HUES64 (cell line): ENCODE measurements around the gene ELMO1.
A peak's percentile ranks its signal among the peaks of the same experiment; 100 is the strongest.

Experiments used
- H3K27ac ChIP-seq: 2 replicates; pipeline ENCODE4 v1.7.0; 2013; ENCODE audit warnings: low read depth, low read length, inconsistent platforms
- H3K27me3 ChIP-seq: 2 replicates; pipeline ENCODE4 v1.6.1; 2013; ENCODE audit warnings: mild to moderate bottlenecking, low read length; ENCODE audit not compliant: insufficient read depth
- H3K36me3 ChIP-seq: 2 replicates; pipeline ENCODE4 v1.6.1; 2013; ENCODE audit warnings: mild to moderate bottlenecking, low read length; ENCODE audit not compliant: insufficient read depth
- H3K4me1 ChIP-seq: 2 replicates; pipeline ENCODE4 v1.6.1; 2013; ENCODE audit warnings: mild to moderate bottlenecking, low read length, moderate library complexity; ENCODE audit not compliant: insufficient read depth
- H3K4me3 ChIP-seq: 2 replicates; pipeline ENCODE4 v1.5.1; 2013; ENCODE audit warnings: mild to moderate bottlenecking, low read length, moderate library complexity
- H3K9ac ChIP-seq: 2 replicates; pipeline ENCODE4 v1.6.1; 2013; ENCODE audit warnings: mild to moderate bottlenecking, low read depth, low read length
- H3K9me3 ChIP-seq: 2 replicates; pipeline ENCODE4 v1.6.1; 2013; ENCODE audit warnings: low read depth, low read length; ENCODE audit not compliant: insufficient read depth
- WGBS: fragments of 150-250, 120-280 bp; methylation state at CpG from one replicate; pipeline ENCODE4 v1.1.7; 2013; ENCODE audit warnings: missing lambda C conversion rate; 5-methylcytosine and 5-hydroxymethylcytosine counted together

The ELMO1 gene

GRCh38 chr7:37069336-37069735, 379.3 kb downstream of the ELMO1 start:
- Histone ChIP-seq H3K4me3 (no peak overlapping the region), H3K9me3 (no peaks in the 10 kb centered on the region), H3K27me3 (no peaks in the 10 kb centered on the region), H3K9ac (no peak overlapping the region), H3K4me1 (no peaks in the 10 kb centered on the region), H3K27ac (no peak overlapping the region), H3K36me3 (no peaks in the 10 kb centered on the region)
- WGBS, result 100% methylated on average over 2 of the region's 2 CpGs

GRCh38 chr7:37068902-37069301, 379.8 kb downstream of the ELMO1 start:
- no peak overlapping the region for H3K9ac ChIP-seq
- H3K27me3 ChIP-seq, result no peaks in the 10 kb centered on the region
- 68% methylated on average over 1 of the region's 1 CpG for WGBS
- no peak overlapping the region for H3K4me3 ChIP-seq
- H3K4me1 ChIP-seq, result no peaks in the 10 kb centered on the region
- no peaks in the 10 kb centered on the region for H3K36me3 ChIP-seq
- no peak overlapping the region for H3K27ac ChIP-seq
- no peaks in the 10 kb centered on the region for H3K9me3 ChIP-seq

- no peak overlapping the region for H3K27ac ChIP-seq
- no peaks in the 10 kb centered on the region for H3K27me3 ChIP-seq
- no peaks in the 10 kb centered on the region for H3K4me1 ChIP-seq
- H3K9ac ChIP-seq, result no peak overlapping the region
- H3K9me3 ChIP-seq, result no peaks in the 10 kb centered on the region
- 94% methylated on average over 3 of the region's 4 CpGs for WGBS
- H3K4me3 ChIP-seq, result no peak overlapping the region
- no peaks in the 10 kb centered on the region for H3K36me3 ChIP-seq
These were observed 380.6 kb downstream of the ELMO1 start for GRCh38 chr7:37068038-37068437.

- Histone ChIP-seq H3K27me3 (no peaks in the 10 kb centered on the region), H3K27ac (no peak overlapping the region), H3K36me3 (no peaks in the 10 kb centered on the region), H3K4me1 (no peaks in the 10 kb centered on the region), H3K9ac (no peak overlapping the region), H3K4me3 (no peak overlapping the region), H3K9me3 (no peaks in the 10 kb centered on the region)
- 98% methylated on average over 5 of the region's 5 CpGs for whole genome bisulfite sequencing
These were observed 382.8 kb downstream of the ELMO1 start for GRCh38 chr7:37065779-37066271.

GRCh38 chr7:37062560-37062859, 386.2 kb downstream of the ELMO1 start:
- no peaks in the 10 kb centered on the region for H3K27me3 ChIP-seq
- no peak overlapping the region for H3K9ac ChIP-seq
- H3K9me3 ChIP-seq, result no peaks in the 10 kb centered on the region
- no peak overlapping the region for H3K4me3 ChIP-seq
- WGBS, result 96% methylated on average over 3 of the region's 3 CpGs
- H3K27ac ChIP-seq, result no peak overlapping the region
- H3K4me1 ChIP-seq, result no peaks in the 10 kb centered on the region
- no peaks in the 10 kb centered on the region for H3K36me3 ChIP-seq

GRCh38 chr7:37061849-37062559, 386.7 kb downstream of the ELMO1 start:
- WGBS, result 92% methylated on average over 5 of the region's 5 CpGs
- no peak overlapping the region for H3K9ac ChIP-seq
- no peaks in the 10 kb centered on the region for H3K27me3 ChIP-seq
- no peak overlapping the region for H3K27ac ChIP-seq
- no peak overlapping the region for H3K4me3 ChIP-seq
- H3K4me1 ChIP-seq, result no peaks in the 10 kb centered on the region
- H3K9me3 ChIP-seq, result no peaks in the 10 kb centered on the region
- H3K36me3 ChIP-seq, result no peaks in the 10 kb centered on the region

GRCh38 chr7:37056234-37056912, 392.3 kb downstream of the ELMO1 start:
- Histone ChIP-seq H3K9ac (no peak overlapping the region), H3K27me3 (no peaks in the 10 kb centered on the region), H3K9me3 (no peaks in the 10 kb centered on the region), H3K4me1 (peaks cover 11% of the 10 kb centered on the region), H3K36me3 (no peaks in the 10 kb centered on the region), H3K27ac (no peak overlapping the region), H3K4me3 (no peak overlapping the region)
- WGBS, result 93% methylated on average over 4 of the region's 4 CpGs

- Histone ChIP-seq H3K36me3 (no peaks in the 10 kb centered on the region), H3K9me3 (no peaks in the 10 kb centered on the region), H3K27ac (no peak overlapping the region), H3K4me3 (no peak overlapping the region), H3K4me1 (peaks cover 11% of the 10 kb centered on the region), H3K9ac (no peak overlapping the region), H3K27me3 (no peaks in the 10 kb centered on the region)
- 90% methylated on average over 2 of the region's 2 CpGs for WGBS
These were observed 393.9 kb downstream of the ELMO1 start for GRCh38 chr7:37054624-37055241.

- WGBS, result 34% methylated on average over 3 of the region's 3 CpGs
- no peaks in the 10 kb centered on the region for H3K27me3 ChIP-seq
- no peak overlapping the region for H3K4me3 ChIP-seq
These were observed 396.0 kb downstream of the ELMO1 start for GRCh38 chr7:37052705-37053104.

GRCh38 chr7:37050801-37051200, 397.9 kb downstream of the ELMO1 start:
- Histone ChIP-seq H3K4me1 (peaks cover 39% of the 10 kb centered on the region), H3K36me3 (no peaks in the 10 kb centered on the region), H3K27me3 (no peaks in the 10 kb centered on the region), H3K9me3 (no peaks in the 10 kb centered on the region), H3K4me3 (no peak overlapping the region), H3K9ac (no peak overlapping the region), H3K27ac (no peak overlapping the region)
- WGBS, result 88% methylated on average over 1 of the region's 1 CpG

More at GRCh38 chr7:37052705-37053104, 396.0 kb downstream of the ELMO1 start:
- Histone ChIP-seq H3K36me3 (no peaks in the 10 kb centered on the region), H3K4me1 (peaks cover 20% of the 10 kb centered on the region), H3K27ac (no peak overlapping the region), H3K9me3 (no peaks in the 10 kb centered on the region), H3K9ac (no peak overlapping the region)

- Histone ChIP-seq H3K9me3 (no peaks in the 10 kb centered on the region), H3K27ac (peak overlapping the region; percentile 15; the same call in 1 of the 2 replicates), H3K27me3 (no peaks in the 10 kb centered on the region), H3K4me3 (no peak overlapping the region), H3K36me3 (no peaks in the 10 kb centered on the region), H3K9ac (no peak overlapping the region), H3K4me1 (peaks cover 37% of the 10 kb centered on the region)
- WGBS, result 96% methylated on average over 1 of the region's 3 CpGs
These were observed 400.0 kb downstream of the ELMO1 start for GRCh38 chr7:37048674-37049073.
